Esophagus squamous epithelium (tissue), 4 donors: ENCODE data around the gene APOA1.

Experiments used
- POLR2A ChIP-seq, 4 donors: fragments of 450-650 bp; IDR thresholded peaks; one replicate each; pipeline ENCODE4 v1.6.1; 2017; ENCODE audit warnings: antibody characterized with exemption in 4 of 4, mild to moderate bottlenecking in 4 of 4, moderate library complexity in 3 of 4
- TF ChIP-seq, protein P1 (sequence below), 6 experiments: fragments of 450-650 bp in 4 of 6; fragments of 200-600 bp in 2 of 6; sonication (generic) in 2 of 6; IDR thresholded peaks; one replicate each; pipeline ENCODE4 v1.5.1; 2016 to 2019; ENCODE audit warnings: antibody characterized with exemption in 6 of 6, mild to moderate bottlenecking in 4 of 6, moderate library complexity in 4 of 6

DNA sequence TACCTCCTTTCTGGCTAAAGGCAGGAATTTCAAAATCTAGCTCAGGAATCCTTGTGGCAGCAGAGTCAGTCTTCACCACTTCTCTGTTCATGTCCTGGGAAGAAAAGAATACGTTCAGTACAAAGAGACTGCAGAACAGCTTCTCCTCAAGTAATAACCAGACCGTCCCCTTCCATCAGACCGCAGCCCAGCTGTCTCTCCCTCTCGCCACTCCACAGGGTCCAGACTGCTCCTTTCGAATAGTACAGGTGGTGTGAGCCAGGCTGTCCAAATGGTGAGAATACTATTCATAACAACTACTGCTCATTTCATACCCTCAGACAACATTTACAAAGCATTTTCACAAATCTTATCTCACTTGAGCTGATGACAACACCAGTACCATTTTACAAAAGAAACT, 50.5 kb downstream of the APOA1 start:
- TF ChIP-seq, protein P1, sequence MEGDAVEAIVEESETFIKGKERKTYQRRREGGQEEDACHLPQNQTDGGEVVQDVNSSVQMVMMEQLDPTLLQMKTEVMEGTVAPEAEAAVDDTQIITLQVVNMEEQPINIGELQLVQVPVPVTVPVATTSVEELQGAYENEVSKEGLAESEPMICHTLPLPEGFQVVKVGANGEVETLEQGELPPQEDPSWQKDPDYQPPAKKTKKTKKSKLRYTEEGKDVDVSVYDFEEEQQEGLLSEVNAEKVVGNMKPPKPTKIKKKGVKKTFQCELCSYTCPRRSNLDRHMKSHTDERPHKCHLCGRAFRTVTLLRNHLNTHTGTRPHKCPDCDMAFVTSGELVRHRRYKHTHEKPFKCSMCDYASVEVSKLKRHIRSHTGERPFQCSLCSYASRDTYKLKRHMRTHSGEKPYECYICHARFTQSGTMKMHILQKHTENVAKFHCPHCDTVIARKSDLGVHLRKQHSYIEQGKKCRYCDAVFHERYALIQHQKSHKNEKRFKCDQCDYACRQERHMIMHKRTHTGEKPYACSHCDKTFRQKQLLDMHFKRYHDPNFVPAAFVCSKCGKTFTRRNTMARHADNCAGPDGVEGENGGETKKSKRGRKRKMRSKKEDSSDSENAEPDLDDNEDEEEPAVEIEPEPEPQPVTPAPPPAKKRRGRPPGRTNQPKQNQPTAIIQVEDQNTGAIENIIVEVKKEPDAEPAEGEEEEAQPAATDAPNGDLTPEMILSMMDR (IDR thresholded peaks at IDR 0.05) = no peak
- TF ChIP-seq POLR2A (IDR thresholded peaks at IDR 0.05) = no peak
